Occipital lobe (tissue), 2 donors: ENCODE data around the gene NHLH2. TPM values are rescaled to one million over a fixed set of nuclear protein-coding genes. Genes with fewer than 3 reads are reported as not detected.

ENCODE experiments used
- DNase-seq: peaks from one replicate; lab custom pipeline; 2025; lab: John Stamatoyannopoulos, UW
- total RNA-seq: library from RNA; depleted of rRNA; stranded (reverse); fragments of >200 nt; gene quantifications from one replicate; pipeline ENCODE4 v1.2.3, GENCODE V29; 2014

The NHLH2 gene
- total RNA-seq, 1 donor from 2014 or later: 1.7 TPM

- DNase-seq: no peak
Observed at GRCh38 chr1:115805597-115805996, 35.3 kb downstream of the NHLH2 start.

- no peak for DNase-seq
Observed at GRCh38 chr1:115802416-115802815, 38.5 kb downstream of the NHLH2 start.

- DNase-seq: no peak
Observed at GRCh38 chr1:115797486-115797885, 43.4 kb downstream of the NHLH2 start.

- no peak for DNase-seq
Observed at GRCh38 chr1:115796897-115797296, 44.0 kb downstream of the NHLH2 start.

- DNase-seq: no peak
Observed at GRCh38 chr1:115796036-115796435, 44.9 kb downstream of the NHLH2 start.

DNA sequence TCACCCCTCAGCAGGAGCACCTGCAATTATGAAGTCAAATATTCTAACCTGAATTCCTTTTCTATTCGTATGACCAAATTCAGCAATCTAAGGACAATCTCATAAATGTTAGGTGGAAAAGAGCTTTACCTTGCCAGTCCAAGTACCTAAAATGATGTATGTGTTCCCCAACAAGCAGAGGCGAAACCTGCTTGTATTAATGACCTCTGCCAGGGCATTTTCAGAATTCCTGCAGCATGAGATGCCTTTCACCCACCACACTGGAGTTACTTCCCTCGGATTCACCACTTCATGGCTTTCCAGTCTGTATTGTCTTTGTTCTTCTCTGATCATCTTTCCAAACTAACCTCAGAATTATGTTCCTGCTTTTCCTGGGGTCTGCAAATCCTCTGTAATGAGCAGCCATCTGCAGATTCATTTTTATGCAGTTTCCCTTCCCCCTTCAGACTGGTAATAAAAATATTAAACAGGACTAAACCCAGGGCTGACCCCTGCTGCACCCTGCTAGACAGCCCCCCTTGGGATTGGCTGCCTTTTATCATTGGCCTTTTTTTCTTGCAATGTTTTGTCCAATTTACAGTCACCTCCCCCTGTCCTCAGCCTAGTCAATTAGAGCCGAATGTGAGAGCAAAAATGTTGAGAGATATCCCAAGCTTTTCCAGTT, 45.8 kb downstream of the NHLH2 start:
- no peak for DNase-seq

GRCh38 chr1:115793162-115793561, 47.8 kb downstream of the NHLH2 start:
- DNase-seq: no peak

GRCh38 chr1:115791816-115792215, 49.1 kb downstream of the NHLH2 start:
- no peak for DNase-seq

- DNase-seq: no peak
Observed at GRCh38 chr1:115790846-115791245, 50.1 kb downstream of the NHLH2 start.

DNA sequence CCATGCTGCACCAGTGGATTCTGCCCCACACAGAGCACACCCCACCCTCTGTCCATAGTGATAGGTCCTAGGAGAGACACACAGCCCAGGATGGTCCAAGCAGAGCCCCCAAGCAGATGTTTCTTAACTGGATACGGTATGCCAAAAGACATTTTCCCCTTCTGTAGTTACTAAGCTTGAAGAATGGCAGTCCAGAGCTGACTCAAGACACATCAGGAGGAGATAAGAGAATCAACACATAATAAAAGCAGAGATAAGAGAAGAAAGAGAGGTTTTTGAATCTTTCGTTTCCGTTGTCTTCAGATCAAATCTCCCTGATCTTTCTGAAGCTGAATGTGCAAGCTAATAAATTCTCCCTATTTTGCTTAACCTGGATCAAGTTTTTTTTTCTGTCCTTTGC, 50.6 kb downstream of the NHLH2 start:
- no peak for DNase-seq

Other genes starting within 250 kb of the NHLH2 start
- gene VANGL1, start 199.2 kb downstream of the NHLH2 start, total RNA-seq: 3.6 TPM
- 0.47 TPM for gene CASQ2, start 72.4 kb downstream of the NHLH2 start, total RNA-seq
- 11.4 TPM for gene SLC22A15, start 135.4 kb upstream of the NHLH2 start, total RNA-seq